HEK293 (cell line): ENCODE results near the gene ANO2.

Experiments used
- CTCF ChIA-PET: fragments of 350-600 bp; formaldehyde crosslinking; extraction: SDS; loops from one replicate; lab custom pipeline; 2021; ENCODE audit warnings: antibody characterized with exemption; lab: Yijun Ruan, JAX
- POLR2A ChIA-PET: fragments of 300-600 bp; formaldehyde crosslinking; extraction: SDS; loops from one replicate; lab custom pipeline; 2020; ENCODE audit warnings: antibody characterized with exemption, inconsistent platforms; lab: Yijun Ruan, JAX
- H3K27ac ChIP-seq: fragments of 200-500 bp; sonication (Bioruptor generic); 2 replicates; pipeline ENCODE4 v1.5.1; 2014; ENCODE audit warnings: low read depth, low read length, control low read depth, inconsistent platforms; ENCODE audit errors: extremely low read depth
- H3K36me3 ChIP-seq, 2 experiments: fragments of 200-500 bp in 1 of 2; sonication (Bioruptor generic) in 1 of 2; 1 replicate in 1 of 2; 2 replicates in 1 of 2; pipeline ENCODE4 v1.5.1; 2014 to 2017; ENCODE audit warnings: inconsistent platforms in 2 of 2, low read length in 2 of 2; ENCODE audit not compliant: control insufficient read depth in 2 of 2, insufficient read depth in 1 of 2
- H3K4me1 ChIP-seq: fragments of 200-500 bp; sonication (Bioruptor generic); 2 replicates; pipeline ENCODE4 v1.5.1; 2014; ENCODE audit warnings: mild to moderate bottlenecking, low read length, inconsistent platforms; ENCODE audit not compliant: control insufficient read depth, insufficient read depth
- H3K4me3 ChIP-seq: 2 replicates; pipeline ENCODE4 v1.5.1; 2011; ENCODE audit warnings: low read depth, mild to moderate bottlenecking, control low read depth, low read length, moderate library complexity
- H3K9me3 ChIP-seq: fragments of 200-500 bp; sonication (Bioruptor generic); 2 replicates; pipeline ENCODE4 v1.5.1; 2014; ENCODE audit warnings: low read depth, low read length, inconsistent platforms; ENCODE audit not compliant: control insufficient read depth, insufficient read depth
- ELK4 ChIP-seq: IDR thresholded peaks from 2 replicates; pipeline ENCODE4 v1.6.1; 2011; ENCODE audit warnings: mild to moderate bottlenecking, low read depth, low read length, borderline replicate concordance
- HOXA7 ChIP-seq: sonication (generic); formaldehyde crosslinking; IDR thresholded peaks from 2 replicates; pipeline ENCODE4 v1.8.1; 2022; ENCODE audit warnings: missing genetic modification reagents, borderline replicate concordance
- MEIS1 ChIP-seq: sonication (generic); formaldehyde crosslinking; IDR thresholded peaks from 2 replicates; pipeline ENCODE4 v1.8.1; 2022; ENCODE audit warnings: missing genetic modification reagents, mild to moderate bottlenecking, borderline replicate concordance
- PRDM2 ChIP-seq: fragments of 450-650 bp; formaldehyde crosslinking; IDR thresholded peaks from 2 replicates; pipeline ENCODE4 v1.5.1; 2016; ENCODE audit warnings: missing biosample characterization, missing genetic modification characterization, borderline replicate concordance
- RBAK ChIP-seq: fragments of 450-650 bp; formaldehyde crosslinking; IDR thresholded peaks from 2 replicates; pipeline ENCODE4 v1.5.1; 2016; ENCODE audit warnings: missing biosample characterization, missing genetic modification characterization
- REPIN1 ChIP-seq: fragments of 450-650 bp; formaldehyde crosslinking; IDR thresholded peaks from 2 replicates; pipeline ENCODE4 v1.5.1; 2017; ENCODE audit warnings: missing biosample characterization, missing genetic modification characterization, low read depth
- ZBTB17 ChIP-seq: fragments of 450-650 bp; formaldehyde crosslinking; IDR thresholded peaks from 2 replicates; pipeline ENCODE4 v1.5.1; 2016; ENCODE audit warnings: missing biosample characterization, missing genetic modification characterization
- ZBTB6 ChIP-seq: fragments of 450-650 bp; formaldehyde crosslinking; IDR thresholded peaks from 2 replicates; pipeline ENCODE4 v1.5.1; 2017; ENCODE audit warnings: missing biosample characterization, missing genetic modification characterization
- ZNF133 ChIP-seq: fragments of 450-650 bp; formaldehyde crosslinking; IDR thresholded peaks from 2 replicates; pipeline ENCODE4 v1.5.1; 2016; ENCODE audit warnings: missing biosample characterization, missing genetic modification characterization
- ZNF404 ChIP-seq: fragments of 450-650 bp; formaldehyde crosslinking; IDR thresholded peaks from 2 replicates; pipeline ENCODE4 v1.5.1; 2017; ENCODE audit warnings: missing biosample characterization, missing genetic modification characterization
- ZNF600 ChIP-seq: fragments of 450-650 bp; formaldehyde crosslinking; IDR thresholded peaks from 2 replicates; pipeline ENCODE4 v1.5.1; 2016; ENCODE audit warnings: missing biosample characterization, missing genetic modification characterization
- ZNF837 ChIP-seq: fragments of 450-650 bp; formaldehyde crosslinking; IDR thresholded peaks from 2 replicates; pipeline ENCODE4 v1.5.1; 2016; ENCODE audit warnings: missing biosample characterization, missing genetic modification characterization
- ZNF843 ChIP-seq: fragments of 450-650 bp; formaldehyde crosslinking; IDR thresholded peaks from 2 replicates; pipeline ENCODE4 v1.5.1; 2016; ENCODE audit warnings: missing biosample characterization, missing genetic modification characterization
- ZSCAN4 ChIP-seq: fragments of 450-650 bp; formaldehyde crosslinking; IDR thresholded peaks from 2 replicates; pipeline ENCODE4 v1.5.1; 2017; ENCODE audit warnings: missing biosample characterization, missing genetic modification characterization
- TF ChIP-seq, protein P1 (sequence below): fragments of 450-650 bp; IDR thresholded peaks from 2 replicates; pipeline ENCODE4 v1.5.1; 2018; ENCODE audit warnings: missing biosample characterization, missing genetic modification characterization
- TF ChIP-seq, protein P2 (sequence below): fragments of 450-650 bp; formaldehyde crosslinking; IDR thresholded peaks from 2 replicates; pipeline ENCODE4 v1.5.1; 2016; ENCODE audit warnings: missing biosample characterization, missing genetic modification characterization
- TF ChIP-seq, protein P3 (sequence below): fragments of 450-650 bp; formaldehyde crosslinking; IDR thresholded peaks from 2 replicates; pipeline ENCODE4 v1.5.1; 2016; ENCODE audit warnings: missing biosample characterization, missing genetic modification characterization

ANO2 gene

GRCh38 chr12:5989621-5990020, 44.6 kb upstream of the ANO2 start (continued):
- TF ChIP-seq PRDM2 (tag by site-specific recombination), result no peak
- no peak for TF ChIP-seq MEIS1 (CRISPR knock-in tag)
- TF ChIP-seq, all 188 proteins: peak for 0

DNA sequence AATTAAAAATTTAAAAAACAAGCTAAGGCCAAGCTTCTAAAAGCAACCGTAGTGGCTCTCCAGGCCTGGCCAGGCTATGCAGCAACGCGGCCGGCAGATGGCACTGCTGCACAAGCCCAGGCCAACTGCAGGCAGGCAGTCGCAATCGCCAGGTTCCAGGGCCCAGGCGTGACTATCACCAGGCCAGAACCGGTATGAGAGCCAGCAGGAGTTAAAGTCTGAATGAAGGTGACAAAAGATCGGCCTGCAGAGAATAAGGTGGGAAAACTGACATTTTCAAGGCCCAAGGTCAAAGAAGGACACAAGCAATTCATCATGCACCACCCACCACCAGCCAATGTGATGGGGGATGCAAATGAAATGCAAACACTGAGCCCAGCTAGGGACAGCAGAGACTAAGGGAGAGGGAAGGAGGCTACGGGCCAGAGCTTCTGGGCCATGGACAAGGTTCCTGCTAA, 43.6 kb upstream of the ANO2 start:
- Histone ChIP-seq H3K4me3 (no peak overlapping the region), H3K36me3 (no peaks in the 10 kb centered on the region), H3K27ac (no peak overlapping the region), H3K4me1 (no peaks in the 10 kb centered on the region), H3K9me3 (no peaks in the 10 kb centered on the region)
- ChIA-PET CTCF (interaction anchor here (0.6 to 11.5 kb wide), 51 partner anchors 8 to 956 kb away, joined by 3 to 349 read pairs (median 6); partner anchors contain the start of genes CD9 and VWF), POLR2A (interaction anchor here (1.4 kb wide), 1 partner anchor 49 kb away, joined by 6 read pairs; no protein-coding TSS in a partner anchor)
- TF ChIP-seq ZNF600 (tag by site-specific recombination), result peak; percentile 83
- TF ChIP-seq HOXA7 (CRISPR knock-in tag), result no peak
- no peak for TF ChIP-seq ZNF404
- TF ChIP-seq, protein P1, sequence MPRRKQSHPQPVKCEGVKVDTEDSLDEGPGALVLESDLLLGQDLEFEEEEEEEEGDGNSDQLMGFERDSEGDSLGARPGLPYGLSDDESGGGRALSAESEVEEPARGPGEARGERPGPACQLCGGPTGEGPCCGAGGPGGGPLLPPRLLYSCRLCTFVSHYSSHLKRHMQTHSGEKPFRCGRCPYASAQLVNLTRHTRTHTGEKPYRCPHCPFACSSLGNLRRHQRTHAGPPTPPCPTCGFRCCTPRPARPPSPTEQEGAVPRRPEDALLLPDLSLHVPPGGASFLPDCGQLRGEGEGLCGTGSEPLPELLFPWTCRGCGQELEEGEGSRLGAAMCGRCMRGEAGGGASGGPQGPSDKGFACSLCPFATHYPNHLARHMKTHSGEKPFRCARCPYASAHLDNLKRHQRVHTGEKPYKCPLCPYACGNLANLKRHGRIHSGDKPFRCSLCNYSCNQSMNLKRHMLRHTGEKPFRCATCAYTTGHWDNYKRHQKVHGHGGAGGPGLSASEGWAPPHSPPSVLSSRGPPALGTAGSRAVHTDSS (tag by site-specific recombination), result no peak
- TF ChIP-seq REPIN1 (tag by site-specific recombination), result no peak; the same call in 1 of the 2 replicates
- no peak for TF ChIP-seq RBAK
- no peak for TF ChIP-seq ZNF133 (tag by site-specific recombination)
- TF ChIP-seq ELK4, result no peak
- TF ChIP-seq ZBTB6 (tag by site-specific recombination), result no peak
- TF ChIP-seq, protein P2, sequence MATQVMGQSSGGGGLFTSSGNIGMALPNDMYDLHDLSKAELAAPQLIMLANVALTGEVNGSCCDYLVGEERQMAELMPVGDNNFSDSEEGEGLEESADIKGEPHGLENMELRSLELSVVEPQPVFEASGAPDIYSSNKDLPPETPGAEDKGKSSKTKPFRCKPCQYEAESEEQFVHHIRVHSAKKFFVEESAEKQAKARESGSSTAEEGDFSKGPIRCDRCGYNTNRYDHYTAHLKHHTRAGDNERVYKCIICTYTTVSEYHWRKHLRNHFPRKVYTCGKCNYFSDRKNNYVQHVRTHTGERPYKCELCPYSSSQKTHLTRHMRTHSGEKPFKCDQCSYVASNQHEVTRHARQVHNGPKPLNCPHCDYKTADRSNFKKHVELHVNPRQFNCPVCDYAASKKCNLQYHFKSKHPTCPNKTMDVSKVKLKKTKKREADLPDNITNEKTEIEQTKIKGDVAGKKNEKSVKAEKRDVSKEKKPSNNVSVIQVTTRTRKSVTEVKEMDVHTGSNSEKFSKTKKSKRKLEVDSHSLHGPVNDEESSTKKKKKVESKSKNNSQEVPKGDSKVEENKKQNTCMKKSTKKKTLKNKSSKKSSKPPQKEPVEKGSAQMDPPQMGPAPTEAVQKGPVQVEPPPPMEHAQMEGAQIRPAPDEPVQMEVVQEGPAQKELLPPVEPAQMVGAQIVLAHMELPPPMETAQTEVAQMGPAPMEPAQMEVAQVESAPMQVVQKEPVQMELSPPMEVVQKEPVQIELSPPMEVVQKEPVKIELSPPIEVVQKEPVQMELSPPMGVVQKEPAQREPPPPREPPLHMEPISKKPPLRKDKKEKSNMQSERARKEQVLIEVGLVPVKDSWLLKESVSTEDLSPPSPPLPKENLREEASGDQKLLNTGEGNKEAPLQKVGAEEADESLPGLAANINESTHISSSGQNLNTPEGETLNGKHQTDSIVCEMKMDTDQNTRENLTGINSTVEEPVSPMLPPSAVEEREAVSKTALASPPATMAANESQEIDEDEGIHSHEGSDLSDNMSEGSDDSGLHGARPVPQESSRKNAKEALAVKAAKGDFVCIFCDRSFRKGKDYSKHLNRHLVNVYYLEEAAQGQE, result no peak
- TF ChIP-seq, protein P3, sequence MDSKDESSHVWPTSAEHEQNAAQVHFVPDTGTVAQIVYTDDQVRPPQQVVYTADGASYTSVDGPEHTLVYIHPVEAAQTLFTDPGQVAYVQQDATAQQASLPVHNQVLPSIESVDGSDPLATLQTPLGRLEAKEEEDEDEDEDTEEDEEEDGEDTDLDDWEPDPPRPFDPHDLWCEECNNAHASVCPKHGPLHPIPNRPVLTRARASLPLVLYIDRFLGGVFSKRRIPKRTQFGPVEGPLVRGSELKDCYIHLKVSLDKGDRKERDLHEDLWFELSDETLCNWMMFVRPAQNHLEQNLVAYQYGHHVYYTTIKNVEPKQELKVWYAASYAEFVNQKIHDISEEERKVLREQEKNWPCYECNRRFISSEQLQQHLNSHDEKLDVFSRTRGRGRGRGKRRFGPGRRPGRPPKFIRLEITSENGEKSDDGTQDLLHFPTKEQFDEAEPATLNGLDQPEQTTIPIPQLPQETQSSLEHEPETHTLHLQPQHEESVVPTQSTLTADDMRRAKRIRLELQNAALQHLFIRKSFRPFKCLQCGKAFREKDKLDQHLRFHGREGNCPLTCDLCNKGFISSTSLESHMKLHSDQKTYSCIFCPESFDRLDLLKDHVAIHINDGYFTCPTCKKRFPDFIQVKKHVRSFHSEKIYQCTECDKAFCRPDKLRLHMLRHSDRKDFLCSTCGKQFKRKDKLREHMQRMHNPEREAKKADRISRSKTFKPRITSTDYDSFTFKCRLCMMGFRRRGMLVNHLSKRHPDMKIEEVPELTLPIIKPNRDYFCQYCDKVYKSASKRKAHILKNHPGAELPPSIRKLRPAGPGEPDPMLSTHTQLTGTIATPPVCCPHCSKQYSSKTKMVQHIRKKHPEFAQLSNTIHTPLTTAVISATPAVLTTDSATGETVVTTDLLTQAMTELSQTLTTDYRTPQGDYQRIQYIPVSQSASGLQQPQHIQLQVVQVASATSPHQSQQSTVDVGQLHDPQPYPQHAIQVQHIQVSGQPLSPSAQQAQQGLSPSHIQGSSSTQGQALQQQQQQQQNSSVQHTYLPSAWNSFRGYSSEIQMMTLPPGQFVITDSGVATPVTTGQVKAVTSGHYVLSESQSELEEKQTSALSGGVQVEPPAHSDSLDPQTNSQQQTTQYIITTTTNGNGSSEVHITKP (tag by site-specific recombination), result no peak
- TF ChIP-seq ZNF843, result no peak
- peak; percentile 92 for TF ChIP-seq ZBTB17 (tag by site-specific recombination)
- no peak for TF ChIP-seq ZSCAN4
- no peak for TF ChIP-seq ZNF837 (tag by site-specific recombination)
